Loucy (cell line): ENCODE results near the gene ILF3.
"Not testable (repeated sequence)": the region's sequence is repeated elsewhere in the genome, so short reads cannot be mapped to it uniquely, and the experiment has no call there.

ENCODE experiments used
- EZH2phosphoT487 ChIP-seq: fragments of 200-600 bp; IDR thresholded peaks from 2 replicates; pipeline ENCODE4 v1.6.1; 2018; ENCODE audit warnings: antibody characterized with exemption, mild to moderate bottlenecking, moderate library complexity, borderline replicate concordance
- TF ChIP-seq, protein P1 (sequence below): fragments of 200-600 bp; sonication (generic); conservative IDR thresholded peaks from 2 replicates; pipeline ENCODE4 v1.5.1; 2014; ENCODE audit warnings: mild to moderate bottlenecking, antibody characterized with exemption, low read length

DNA sequence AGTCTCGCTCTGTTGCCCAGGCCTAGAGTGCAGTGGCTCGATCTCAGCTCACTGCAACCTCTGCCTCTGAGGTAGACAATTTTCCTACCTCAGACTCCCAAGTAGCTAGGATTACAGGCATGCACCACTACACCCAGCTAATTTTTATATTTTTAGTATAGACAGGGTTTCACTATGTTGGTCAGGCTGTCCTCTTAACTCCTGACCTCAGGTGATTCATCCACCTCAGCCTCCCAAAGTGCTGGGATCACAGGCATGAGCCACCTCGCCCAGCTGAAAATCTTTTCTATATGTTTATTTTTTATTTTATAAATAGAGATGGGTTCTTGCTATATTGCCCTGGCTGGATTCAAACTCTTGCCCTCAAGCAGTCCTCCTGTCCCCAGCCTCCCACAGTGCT lies 17.8 kb downstream of the ILF3 start:
- TF ChIP-seq, protein P1, sequence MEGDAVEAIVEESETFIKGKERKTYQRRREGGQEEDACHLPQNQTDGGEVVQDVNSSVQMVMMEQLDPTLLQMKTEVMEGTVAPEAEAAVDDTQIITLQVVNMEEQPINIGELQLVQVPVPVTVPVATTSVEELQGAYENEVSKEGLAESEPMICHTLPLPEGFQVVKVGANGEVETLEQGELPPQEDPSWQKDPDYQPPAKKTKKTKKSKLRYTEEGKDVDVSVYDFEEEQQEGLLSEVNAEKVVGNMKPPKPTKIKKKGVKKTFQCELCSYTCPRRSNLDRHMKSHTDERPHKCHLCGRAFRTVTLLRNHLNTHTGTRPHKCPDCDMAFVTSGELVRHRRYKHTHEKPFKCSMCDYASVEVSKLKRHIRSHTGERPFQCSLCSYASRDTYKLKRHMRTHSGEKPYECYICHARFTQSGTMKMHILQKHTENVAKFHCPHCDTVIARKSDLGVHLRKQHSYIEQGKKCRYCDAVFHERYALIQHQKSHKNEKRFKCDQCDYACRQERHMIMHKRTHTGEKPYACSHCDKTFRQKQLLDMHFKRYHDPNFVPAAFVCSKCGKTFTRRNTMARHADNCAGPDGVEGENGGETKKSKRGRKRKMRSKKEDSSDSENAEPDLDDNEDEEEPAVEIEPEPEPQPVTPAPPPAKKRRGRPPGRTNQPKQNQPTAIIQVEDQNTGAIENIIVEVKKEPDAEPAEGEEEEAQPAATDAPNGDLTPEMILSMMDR = not testable (repeated sequence)
- not testable (repeated sequence) for TF ChIP-seq EZH2phosphoT487
